GM12873 (cell line): Measurements from ENCODE around the gene FN1.

Experiments used
- TF ChIP-seq, protein P1 (sequence below): IDR thresholded peaks from 2 replicates; pipeline ENCODE4 v1.5.1; 2012; ENCODE audit warnings: low read depth, mild to moderate bottlenecking, moderate library complexity, low read length, control low read depth; ENCODE audit not compliant: insufficient read depth; ENCODE audit errors: missing control alignments

FN1 gene

GRCh38 chr2:215399067-215399716 lies 36.7 kb downstream of the FN1 start:
- TF ChIP-seq, protein P1, sequence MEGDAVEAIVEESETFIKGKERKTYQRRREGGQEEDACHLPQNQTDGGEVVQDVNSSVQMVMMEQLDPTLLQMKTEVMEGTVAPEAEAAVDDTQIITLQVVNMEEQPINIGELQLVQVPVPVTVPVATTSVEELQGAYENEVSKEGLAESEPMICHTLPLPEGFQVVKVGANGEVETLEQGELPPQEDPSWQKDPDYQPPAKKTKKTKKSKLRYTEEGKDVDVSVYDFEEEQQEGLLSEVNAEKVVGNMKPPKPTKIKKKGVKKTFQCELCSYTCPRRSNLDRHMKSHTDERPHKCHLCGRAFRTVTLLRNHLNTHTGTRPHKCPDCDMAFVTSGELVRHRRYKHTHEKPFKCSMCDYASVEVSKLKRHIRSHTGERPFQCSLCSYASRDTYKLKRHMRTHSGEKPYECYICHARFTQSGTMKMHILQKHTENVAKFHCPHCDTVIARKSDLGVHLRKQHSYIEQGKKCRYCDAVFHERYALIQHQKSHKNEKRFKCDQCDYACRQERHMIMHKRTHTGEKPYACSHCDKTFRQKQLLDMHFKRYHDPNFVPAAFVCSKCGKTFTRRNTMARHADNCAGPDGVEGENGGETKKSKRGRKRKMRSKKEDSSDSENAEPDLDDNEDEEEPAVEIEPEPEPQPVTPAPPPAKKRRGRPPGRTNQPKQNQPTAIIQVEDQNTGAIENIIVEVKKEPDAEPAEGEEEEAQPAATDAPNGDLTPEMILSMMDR, result no peak

DNA sequence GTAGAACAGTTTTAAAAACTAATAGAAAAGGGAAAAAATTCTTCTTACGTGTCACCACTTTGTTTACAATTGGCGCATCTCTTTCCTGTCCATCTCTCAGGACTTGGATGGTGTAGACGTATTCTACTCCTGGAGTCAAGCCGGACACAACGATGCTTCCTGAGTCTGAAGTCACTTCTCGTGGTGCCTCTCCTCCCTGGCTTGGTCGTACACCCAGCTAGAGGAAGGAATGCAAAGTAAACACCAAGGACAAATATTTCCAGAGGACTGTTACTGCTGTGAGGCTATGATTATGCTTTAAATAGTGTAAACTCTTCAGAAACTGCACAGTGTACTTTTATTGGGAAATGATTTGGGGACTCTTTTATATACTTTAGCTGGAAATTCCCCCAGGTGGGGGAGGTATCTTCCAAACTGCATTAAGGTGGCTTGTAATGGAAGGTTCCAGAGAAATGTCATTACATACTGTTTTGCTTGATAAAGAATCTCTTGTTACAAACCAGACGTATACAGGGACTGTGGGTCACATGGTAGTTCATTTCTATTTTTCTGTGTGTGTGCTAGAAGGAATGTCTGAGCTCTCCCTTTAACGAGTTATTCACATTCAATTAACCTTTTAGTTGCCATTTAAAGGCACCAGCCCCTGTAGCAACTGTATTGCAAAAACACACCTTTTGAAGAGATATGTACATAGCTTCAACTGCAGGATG lies 38.1 kb downstream of the FN1 start:
- TF ChIP-seq, protein P1, result no peak

- TF ChIP-seq, protein P1, result no peak
Observed at GRCh38 chr2:215396595-215397313, 39.1 kb downstream of the FN1 start.

- TF ChIP-seq, protein P1, result no peak
Observed at GRCh38 chr2:215395687-215396460, 40.0 kb downstream of the FN1 start.

DNA sequence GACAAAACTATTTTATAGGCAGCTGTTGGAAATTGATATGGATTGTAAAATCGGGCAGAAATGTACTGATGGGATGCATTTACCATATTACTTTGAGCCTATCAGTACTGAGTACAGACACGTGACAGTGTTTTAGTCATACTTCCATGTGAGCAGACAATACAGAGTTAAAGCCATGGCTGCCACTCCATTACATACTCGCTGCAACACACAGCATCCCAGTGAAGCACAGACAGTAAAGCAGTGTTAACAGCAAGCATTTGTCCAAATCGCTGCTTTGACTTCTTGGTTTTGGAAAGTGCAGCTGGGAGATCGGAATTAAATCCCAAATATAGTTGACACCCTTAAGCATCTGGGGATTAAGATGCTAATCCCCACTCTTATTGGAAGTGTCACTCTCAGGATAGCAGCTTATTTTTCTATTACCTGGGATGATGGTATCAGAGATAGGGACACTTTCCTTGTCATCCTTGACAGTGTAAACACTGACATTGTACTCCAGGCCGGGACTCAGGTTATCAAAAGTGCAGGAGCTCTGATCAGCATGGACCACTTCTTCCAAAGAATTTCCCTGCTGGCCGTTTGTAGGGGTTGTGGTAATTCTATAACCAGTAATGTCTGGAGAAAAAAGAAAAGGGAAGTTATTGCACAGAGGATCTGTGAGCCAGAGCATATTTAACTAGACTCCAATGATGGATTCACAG lies 41.6 kb downstream of the FN1 start:
- TF ChIP-seq, protein P1, result no peak

DNA sequence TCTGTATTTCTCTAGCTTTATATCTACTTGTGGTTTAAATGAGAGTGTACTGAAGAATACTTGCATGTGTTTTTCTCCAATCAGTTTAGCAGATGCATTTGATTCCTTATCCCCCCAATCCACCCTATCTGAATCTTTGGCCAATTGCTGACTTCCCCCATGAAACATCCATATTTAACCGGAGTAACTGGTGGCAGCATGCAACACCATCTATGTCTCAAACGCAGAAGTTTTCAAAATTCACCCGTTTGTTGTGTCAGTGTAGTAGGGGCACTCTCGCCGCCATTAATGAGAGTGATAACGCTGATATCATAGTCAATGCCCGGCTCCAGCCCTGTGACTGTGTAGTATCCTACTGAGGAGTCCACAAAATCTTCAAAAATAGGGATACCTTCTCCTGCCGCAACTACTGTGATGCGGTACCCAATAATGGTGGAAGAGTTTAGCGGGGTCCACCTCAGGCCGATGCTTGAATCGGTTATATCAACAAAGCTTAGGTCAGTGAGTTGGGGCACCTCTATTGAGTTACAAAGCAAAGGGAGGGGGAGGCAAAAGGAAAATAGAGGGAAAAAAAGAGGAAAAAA lies 43.1 kb downstream of the FN1 start:
- TF ChIP-seq, protein P1, result no peak
